GM23248 (cell line): Measurements from ENCODE around the gene RBM19.

Experiments used
- EZH2 ChIP-seq: fragments of 200-600 bp; sonication (generic); IDR thresholded peaks from 2 replicates; pipeline ENCODE4 v1.6.1; 2018; ENCODE audit warnings: antibody characterized with exemption, mild to moderate bottlenecking; ENCODE audit not compliant: insufficient read depth, poor library complexity, severe bottlenecking
- EZH2phosphoT487 ChIP-seq: fragments of 200-600 bp; sonication (generic); IDR thresholded peaks from 2 replicates; pipeline ENCODE4 v1.6.1; 2018; ENCODE audit warnings: antibody characterized with exemption, moderate library complexity, mild to moderate bottlenecking, low read depth; ENCODE audit not compliant: insufficient read depth

GRCh38 chr12:113894697-113895096 lies 71.4 kb downstream of the RBM19 start:
- TF ChIP-seq EZH2phosphoT487 (no peak), EZH2 (no peak)
